ENCODE results near the gene GRK6.

Gene GRK6

GRCh38 chr5:177426566-177427210 lies at the start of gene GRK6:
TSS of gene GRK6 (plus strand) at chr5:177426676. CDS start at chr5:177426846, 170 bp downstream.
- Histone ChIP-seq H3K4me3 (ENCODE audit: low read depth in 1 of 2, low read length in 2 of 2) (peak within 1 kb of the TSS; percentile 81 to 83), H3K36me3 (ENCODE audit: control insufficient read depth in 1 of 2, insufficient read depth in 2 of 2, low read length in 2 of 2) (peaks cover 4 to 12% of the 10 kb centered on the region in 2 donors), H3K9ac (ENCODE audit: low read depth in 1 of 2, low read length in 2 of 2) (peak within 1 kb of the TSS; percentile 85 to 91), H3K27ac (ENCODE audit: low read depth, low read length) (peak within 1 kb of the TSS; percentile 99), H3K27me3 (ENCODE audit: control insufficient read depth in 1 of 2, insufficient read depth in 2 of 2, low read length in 2 of 2) (no peaks in the 10 kb centered on the region), H3K4me1 (ENCODE audit: control insufficient read depth in 1 of 2, insufficient read depth in 2 of 2, low read length in 2 of 2) (peaks cover 42 to 49% of the 10 kb centered on the region in 2 donors), H3K9me3 (ENCODE audit: control insufficient read depth in 1 of 2, low read length in 2 of 2) (no peaks in the 10 kb centered on the region)

- Histone ChIP-seq H3K9ac (ENCODE audit: low read depth in 1 of 2, low read length in 2 of 2) (no peak overlapping the region), H3K4me3 (ENCODE audit: low read depth in 1 of 2, low read length in 2 of 2) (no peak overlapping the region), H3K27me3 (ENCODE audit: control insufficient read depth in 1 of 2, insufficient read depth in 2 of 2, low read length in 2 of 2) (peaks cover 0 to 3% of the 10 kb centered on the region in 2 donors), H3K4me1 (ENCODE audit: control insufficient read depth in 1 of 2, insufficient read depth in 2 of 2, low read length in 2 of 2) (no peaks in the 10 kb centered on the region), H3K9me3 (ENCODE audit: control insufficient read depth in 1 of 2, low read length in 2 of 2) (no peaks in the 10 kb centered on the region), H3K27ac (ENCODE audit: low read depth, low read length) (peak overlapping the region; percentile 6), H3K36me3 (ENCODE audit: control insufficient read depth in 1 of 2, insufficient read depth in 2 of 2, low read length in 2 of 2) (peaks cover 0 to under 1% of the 10 kb centered on the region in 2 donors)
Measured at GRCh38 chr5:177377851-177378776, 48.4 kb upstream of the GRK6 start.

GRCh38 chr5:177378884-177379883 lies 47.3 kb upstream of the GRK6 start:
- H3K27ac ChIP-seq (ENCODE audit: low read depth, low read length), result no peak overlapping the region
- H3K4me3 ChIP-seq (ENCODE audit: low read depth in 1 of 2, low read length in 2 of 2), result no peak overlapping the region
- H3K9ac ChIP-seq (ENCODE audit: low read depth in 1 of 2, low read length in 2 of 2), result no peak overlapping the region
- no peaks in the 10 kb centered on the region for H3K4me1 ChIP-seq (ENCODE audit: control insufficient read depth in 1 of 2, insufficient read depth in 2 of 2, low read length in 2 of 2)
- H3K9me3 ChIP-seq (ENCODE audit: control insufficient read depth in 1 of 2, low read length in 2 of 2), result no peaks in the 10 kb centered on the region
- peaks cover 0 to 5% of the 10 kb centered on the region in 2 donors for H3K27me3 ChIP-seq (ENCODE audit: control insufficient read depth in 1 of 2, insufficient read depth in 2 of 2, low read length in 2 of 2)
- no peaks in the 10 kb centered on the region for H3K36me3 ChIP-seq (ENCODE audit: control insufficient read depth in 1 of 2, insufficient read depth in 2 of 2, low read length in 2 of 2)

DNA sequence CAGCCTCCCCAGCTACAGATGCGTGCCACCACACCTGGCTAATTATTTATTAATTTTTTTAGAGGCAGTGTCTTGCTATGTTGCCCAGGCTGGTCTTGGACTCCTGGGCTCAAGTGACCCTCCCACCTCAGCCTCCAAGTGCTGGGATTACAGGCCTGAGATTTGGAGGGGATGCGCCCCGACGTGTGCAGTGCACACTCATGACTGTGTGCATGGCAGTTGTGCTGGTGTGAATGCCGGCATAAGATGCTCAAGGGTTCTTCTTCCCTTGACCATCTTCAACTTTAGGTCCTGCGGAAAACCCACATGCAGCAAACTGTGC lies 45.7 kb upstream of the GRK6 start:
- H3K4me3 ChIP-seq (ENCODE audit: low read depth in 1 of 2, low read length in 2 of 2), result no peak overlapping the region
- H3K27ac ChIP-seq (ENCODE audit: low read depth, low read length), result no peak overlapping the region
- H3K27me3 ChIP-seq (ENCODE audit: control insufficient read depth in 1 of 2, insufficient read depth in 2 of 2, low read length in 2 of 2), result peaks cover 5% of the 10 kb centered on the region in 2 donors
- H3K36me3 ChIP-seq (ENCODE audit: control insufficient read depth in 1 of 2, insufficient read depth in 2 of 2, low read length in 2 of 2), result no peaks in the 10 kb centered on the region
- no peaks in the 10 kb centered on the region for H3K4me1 ChIP-seq (ENCODE audit: control insufficient read depth in 1 of 2, insufficient read depth in 2 of 2, low read length in 2 of 2)
- no peak overlapping the region for H3K9ac ChIP-seq (ENCODE audit: low read depth in 1 of 2, low read length in 2 of 2)
- H3K9me3 ChIP-seq (ENCODE audit: control insufficient read depth in 1 of 2, low read length in 2 of 2), result no peaks in the 10 kb centered on the region

GRCh38 chr5:177382423-177383029 lies 44.0 kb upstream of the GRK6 start:
- no peak overlapping the region for H3K27ac ChIP-seq (ENCODE audit: low read depth, low read length)
- no peak overlapping the region for H3K9ac ChIP-seq (ENCODE audit: low read depth in 1 of 2, low read length in 2 of 2)

DNA sequence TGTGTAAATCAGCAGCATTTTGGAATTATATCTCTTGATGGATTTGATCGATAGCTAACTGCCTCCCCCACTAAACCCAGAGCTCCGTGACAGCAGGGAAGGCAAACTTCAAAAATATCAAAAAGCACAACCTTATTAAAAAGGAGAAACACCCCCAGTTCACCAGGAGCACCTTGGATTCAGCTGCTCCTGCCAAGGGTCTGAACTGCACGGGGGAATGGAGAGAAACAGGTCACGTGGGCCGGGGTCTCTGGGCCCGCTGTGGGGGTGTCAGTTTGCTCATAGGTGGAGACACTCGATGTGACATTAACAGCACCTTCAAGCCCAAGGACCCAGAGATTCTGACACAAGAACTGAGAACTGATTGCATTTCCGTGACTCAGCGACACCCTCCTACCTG lies 43.3 kb upstream of the GRK6 start:
- Histone ChIP-seq H3K27me3 (ENCODE audit: control insufficient read depth in 1 of 2, insufficient read depth in 2 of 2, low read length in 2 of 2) (peaks cover 5% of the 10 kb centered on the region in 2 donors), H3K4me3 (ENCODE audit: low read depth in 1 of 2, low read length in 2 of 2) (no peak overlapping the region), H3K9me3 (ENCODE audit: control insufficient read depth in 1 of 2, low read length in 2 of 2) (no peaks in the 10 kb centered on the region)

More at GRCh38 chr5:177382423-177383029, 44.0 kb upstream of the GRK6 start:
- H3K27me3 ChIP-seq (ENCODE audit: control insufficient read depth in 1 of 2, insufficient read depth in 2 of 2, low read length in 2 of 2), result peaks cover 5% of the 10 kb centered on the region in 2 donors
- no peaks in the 10 kb centered on the region for H3K4me1 ChIP-seq (ENCODE audit: control insufficient read depth in 1 of 2, insufficient read depth in 2 of 2, low read length in 2 of 2)
- H3K36me3 ChIP-seq (ENCODE audit: control insufficient read depth in 1 of 2, insufficient read depth in 2 of 2, low read length in 2 of 2), result no peaks in the 10 kb centered on the region
- H3K4me3 ChIP-seq (ENCODE audit: low read depth in 1 of 2, low read length in 2 of 2), result no peak overlapping the region
- H3K9me3 ChIP-seq (ENCODE audit: control insufficient read depth in 1 of 2, low read length in 2 of 2), result no peaks in the 10 kb centered on the region

DNA sequence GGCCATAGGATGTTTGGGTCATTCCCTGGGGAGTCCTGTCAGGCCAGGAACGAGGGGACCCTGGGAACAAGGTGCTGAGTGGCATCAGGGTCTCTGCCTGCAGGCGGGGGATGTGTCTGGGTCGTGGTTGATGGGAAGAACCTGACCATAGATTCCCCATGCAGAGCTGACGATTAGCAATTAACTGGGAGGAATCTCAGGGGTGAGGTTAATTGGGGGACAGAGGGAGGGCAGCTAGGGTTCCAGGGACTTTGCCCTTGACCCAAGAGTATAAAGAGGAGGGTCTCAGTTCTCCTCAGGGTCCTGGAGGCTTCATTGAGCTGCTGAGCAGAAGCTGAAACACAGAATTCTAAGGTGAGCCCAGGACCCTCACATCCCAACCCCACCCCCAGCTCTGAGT lies 42.3 kb upstream of the GRK6 start, which contains the start of gene SLC34A1:
Gene SLC34A1 (plus strand): TSS at position 301 of the 400 bp plus-strand sequence. CDS start 1,308 bp downstream, outside the sequence.
- H3K9me3 ChIP-seq (ENCODE audit: control insufficient read depth in 1 of 2, low read length in 2 of 2), result no peaks in the 10 kb centered on the region
- H3K36me3 ChIP-seq (ENCODE audit: control insufficient read depth in 1 of 2, insufficient read depth in 2 of 2, low read length in 2 of 2), result no peaks in the 10 kb centered on the region
- H3K4me3 ChIP-seq (ENCODE audit: low read depth in 1 of 2, low read length in 2 of 2), result no peak within 1 kb of the TSS
- H3K27me3 ChIP-seq (ENCODE audit: control insufficient read depth in 1 of 2, insufficient read depth in 2 of 2, low read length in 2 of 2), result peaks cover 5% of the 10 kb centered on the region in 2 donors
- no peak within 1 kb of the TSS for H3K9ac ChIP-seq (ENCODE audit: low read depth in 1 of 2, low read length in 2 of 2)
- H3K27ac ChIP-seq (ENCODE audit: low read depth, low read length), result no peak within 1 kb of the TSS
- peaks cover 2 to 7% of the 10 kb centered on the region in 2 donors for H3K4me1 ChIP-seq (ENCODE audit: control insufficient read depth in 1 of 2, insufficient read depth in 2 of 2, low read length in 2 of 2)

More for the DNA sequence above, 43.3 kb upstream of the GRK6 start:
- Histone ChIP-seq H3K9ac (ENCODE audit: low read depth in 1 of 2, low read length in 2 of 2) (no peak overlapping the region), H3K36me3 (ENCODE audit: control insufficient read depth in 1 of 2, insufficient read depth in 2 of 2, low read length in 2 of 2) (no peaks in the 10 kb centered on the region), H3K4me1 (ENCODE audit: control insufficient read depth in 1 of 2, insufficient read depth in 2 of 2, low read length in 2 of 2) (no peaks in the 10 kb centered on the region), H3K27ac (ENCODE audit: low read depth, low read length) (no peak overlapping the region)

DNA sequence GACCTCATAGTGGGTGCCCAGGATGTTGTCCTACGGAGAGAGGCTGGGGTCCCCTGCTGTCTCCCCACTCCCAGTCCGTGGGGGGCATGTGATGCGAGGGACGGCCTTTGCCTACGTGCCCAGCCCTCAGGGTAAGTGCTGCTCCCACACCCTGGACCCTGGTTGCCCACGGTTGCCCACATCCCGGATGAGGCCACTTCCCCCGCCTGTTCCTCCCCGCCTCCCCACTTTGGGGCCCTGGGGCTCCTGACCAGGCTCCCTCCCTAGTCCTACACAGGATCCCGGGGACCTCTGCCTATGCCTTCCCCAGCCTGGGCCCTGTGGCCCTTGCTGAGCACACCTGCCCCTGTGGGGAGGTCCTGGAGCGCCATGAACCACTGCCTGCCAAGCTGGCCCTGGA lies 40.8 kb upstream of the GRK6 start:
- no peaks in the 10 kb centered on the region for H3K9me3 ChIP-seq (ENCODE audit: control insufficient read depth in 1 of 2, low read length in 2 of 2)
- no peak overlapping the region for H3K9ac ChIP-seq (ENCODE audit: low read depth in 1 of 2, low read length in 2 of 2)
- peaks cover 13 to 22% of the 10 kb centered on the region in 2 donors for H3K4me1 ChIP-seq (ENCODE audit: control insufficient read depth in 1 of 2, insufficient read depth in 2 of 2, low read length in 2 of 2)
- H3K4me3 ChIP-seq (ENCODE audit: low read depth in 1 of 2, low read length in 2 of 2), result no peak overlapping the region
- H3K27me3 ChIP-seq (ENCODE audit: control insufficient read depth in 1 of 2, insufficient read depth in 2 of 2, low read length in 2 of 2), result peaks cover 5% of the 10 kb centered on the region in 2 donors
- no peaks in the 10 kb centered on the region for H3K36me3 ChIP-seq (ENCODE audit: control insufficient read depth in 1 of 2, insufficient read depth in 2 of 2, low read length in 2 of 2)
- no peak overlapping the region for H3K27ac ChIP-seq (ENCODE audit: low read depth, low read length)

DNA sequence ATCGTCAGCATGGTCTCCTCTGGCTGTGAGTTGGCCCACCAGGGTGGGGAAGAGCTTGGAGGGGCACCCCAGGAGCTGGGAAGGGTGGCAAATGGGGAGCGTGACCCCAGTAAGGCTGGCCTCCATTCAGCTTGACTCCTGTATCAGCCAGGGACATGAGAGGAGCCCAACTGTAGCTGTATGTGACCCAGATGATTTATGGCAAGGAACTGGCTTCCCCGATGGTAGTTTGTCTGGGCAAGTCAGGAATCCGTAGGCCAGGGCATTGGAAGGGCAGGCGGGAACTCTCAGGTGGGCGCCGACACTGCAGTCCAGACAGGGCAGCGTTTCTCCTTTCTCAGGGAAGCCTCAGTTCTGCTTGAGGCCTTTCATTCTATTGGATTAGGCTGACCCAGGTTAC lies 39.9 kb upstream of the GRK6 start:
- Histone ChIP-seq H3K36me3 (ENCODE audit: control insufficient read depth in 1 of 2, insufficient read depth in 2 of 2, low read length in 2 of 2) (no peaks in the 10 kb centered on the region), H3K4me1 (ENCODE audit: control insufficient read depth in 1 of 2, insufficient read depth in 2 of 2, low read length in 2 of 2) (peaks cover 13 to 23% of the 10 kb centered on the region in 2 donors), H3K9ac (ENCODE audit: low read depth in 1 of 2, low read length in 2 of 2) (no peak overlapping the region), H3K4me3 (ENCODE audit: low read depth in 1 of 2, low read length in 2 of 2) (no peak overlapping the region), H3K27me3 (ENCODE audit: control insufficient read depth in 1 of 2, insufficient read depth in 2 of 2, low read length in 2 of 2) (peaks cover 5% of the 10 kb centered on the region in 2 donors), H3K9me3 (ENCODE audit: control insufficient read depth in 1 of 2, low read length in 2 of 2) (no peaks in the 10 kb centered on the region), H3K27ac (ENCODE audit: low read depth, low read length) (no peak overlapping the region)

Measured in duodenal mucosa (tissue), 2 donors.